ENCODE data around the gene CACNA1G. TPM values are rescaled to one million over a fixed set of nuclear protein-coding genes. Genes with fewer than 3 reads are reported as not detected.

Gene CACNA1G
- total RNA-seq, 2 experiments from 2014 or later = not detected

- no peak for DNase-seq (ENCODE audit: low spot score)
- Histone ChIP-seq H3K9me2 (ENCODE audit: insufficient read depth, low read length) (no peaks in the 10 kb centered on the region), H3K79me2 (ENCODE audit: insufficient read depth, low read depth, low read length) (no peaks in the 10 kb centered on the region), H3K4me1 (ENCODE audit: insufficient read depth, low read length, poor library complexity, severe bottlenecking) (no peaks in the 10 kb centered on the region), H3K9me3 (ENCODE audit: low read length) (no peaks in the 10 kb centered on the region), H3K4me2 (ENCODE audit: low read length) (no peak overlapping the region), H3K27ac (ENCODE audit: low read depth, low read length, poor library complexity, severe bottlenecking) (no peak overlapping the region), H3K36me3 (ENCODE audit: insufficient read depth, low read length) (no peaks in the 10 kb centered on the region), H4K20me1 (ENCODE audit: insufficient read depth, low read length) (no peaks in the 10 kb centered on the region), H3K4me3 (ENCODE audit: low read depth, low read length, poor library complexity, severe bottlenecking) (no peak overlapping the region), H2AFZ (ENCODE audit: low read length) (no peak overlapping the region)
- POLR2A ChIA-PET = no interaction called here
- intact Hi-C loops (cut with micrococcal nuclease; ENCODE audit: unreplicated experiment) = no loop called here
- BruUV-seq (replicated peaks) = no TSS peak
- CTCF ChIA-PET (ENCODE audit: unreplicated experiment) = no interaction called here
- TF ChIP-seq, protein P1, sequence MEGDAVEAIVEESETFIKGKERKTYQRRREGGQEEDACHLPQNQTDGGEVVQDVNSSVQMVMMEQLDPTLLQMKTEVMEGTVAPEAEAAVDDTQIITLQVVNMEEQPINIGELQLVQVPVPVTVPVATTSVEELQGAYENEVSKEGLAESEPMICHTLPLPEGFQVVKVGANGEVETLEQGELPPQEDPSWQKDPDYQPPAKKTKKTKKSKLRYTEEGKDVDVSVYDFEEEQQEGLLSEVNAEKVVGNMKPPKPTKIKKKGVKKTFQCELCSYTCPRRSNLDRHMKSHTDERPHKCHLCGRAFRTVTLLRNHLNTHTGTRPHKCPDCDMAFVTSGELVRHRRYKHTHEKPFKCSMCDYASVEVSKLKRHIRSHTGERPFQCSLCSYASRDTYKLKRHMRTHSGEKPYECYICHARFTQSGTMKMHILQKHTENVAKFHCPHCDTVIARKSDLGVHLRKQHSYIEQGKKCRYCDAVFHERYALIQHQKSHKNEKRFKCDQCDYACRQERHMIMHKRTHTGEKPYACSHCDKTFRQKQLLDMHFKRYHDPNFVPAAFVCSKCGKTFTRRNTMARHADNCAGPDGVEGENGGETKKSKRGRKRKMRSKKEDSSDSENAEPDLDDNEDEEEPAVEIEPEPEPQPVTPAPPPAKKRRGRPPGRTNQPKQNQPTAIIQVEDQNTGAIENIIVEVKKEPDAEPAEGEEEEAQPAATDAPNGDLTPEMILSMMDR (conservative IDR thresholded peaks at IDR 0.05; ENCODE audit: low read length) = no peak
- TF ChIP-seq EZH2phosphoT487 (IDR thresholded peaks at IDR 0.05; ENCODE audit: borderline replicate concordance, low read depth, low read length) = no peak
Observed at GRCh38 chr17:50585891-50586290, 25.4 kb downstream of the CACNA1G start.

DNA sequence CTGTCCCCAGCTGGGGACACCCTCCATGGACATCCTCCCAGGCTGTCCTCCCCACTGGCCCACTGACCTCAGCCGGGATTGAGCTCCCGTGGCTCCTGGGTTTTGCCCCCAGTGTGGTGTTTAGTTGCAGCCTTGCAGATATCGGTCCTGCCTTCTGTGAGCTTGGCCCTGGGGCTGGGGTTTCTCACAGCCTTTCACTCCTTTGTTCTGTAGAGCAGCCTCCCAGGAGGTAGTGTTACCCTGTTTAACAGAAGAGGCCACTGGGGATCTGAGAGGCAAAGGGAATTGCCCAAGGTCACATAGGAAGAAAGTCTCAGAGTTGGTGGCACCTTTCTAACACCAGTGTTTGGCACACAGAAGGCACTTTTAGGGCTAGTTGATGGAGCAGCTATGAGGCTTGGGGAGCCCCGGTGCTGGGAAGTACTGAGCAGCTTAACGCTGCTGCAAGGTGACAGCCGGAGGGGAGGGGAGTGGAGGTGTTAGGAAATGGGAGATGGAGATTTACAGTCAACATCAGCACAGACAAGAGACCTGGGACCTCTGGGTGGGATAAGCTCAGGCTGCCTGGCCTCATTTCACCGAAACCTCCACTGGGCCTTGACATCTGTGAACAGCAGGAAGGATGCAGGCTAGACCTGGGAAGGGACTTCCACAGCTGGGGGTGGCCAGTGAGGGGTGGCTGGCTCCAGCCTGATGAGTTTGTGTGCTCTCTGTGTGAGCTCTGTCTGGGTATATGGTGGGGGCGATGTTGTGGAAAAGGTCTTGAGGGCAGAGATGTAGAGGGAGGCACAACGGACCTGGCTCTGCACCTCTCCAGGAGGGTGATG lies 26.1 kb downstream of the CACNA1G start:
- no peak overlapping the region for H2AFZ ChIP-seq (ENCODE audit: low read length)
- H3K36me3 ChIP-seq (ENCODE audit: insufficient read depth, low read length) = no peaks in the 10 kb centered on the region
- H3K4me3 ChIP-seq (ENCODE audit: low read depth, low read length, poor library complexity, severe bottlenecking) = no peak overlapping the region
- ChIA-PET CTCF (ENCODE audit: unreplicated experiment) (no interaction called here), POLR2A (no interaction called here)
- no peak for DNase-seq (ENCODE audit: low spot score)
- no peaks in the 10 kb centered on the region for H3K9me3 ChIP-seq (ENCODE audit: low read length)
- no TSS peak for BruUV-seq (replicated peaks)
- H3K4me1 ChIP-seq (ENCODE audit: insufficient read depth, low read length, poor library complexity, severe bottlenecking) = no peaks in the 10 kb centered on the region
- H3K27ac ChIP-seq (ENCODE audit: low read depth, low read length, poor library complexity, severe bottlenecking) = no peak overlapping the region
- H4K20me1 ChIP-seq (ENCODE audit: insufficient read depth, low read length) = no peaks in the 10 kb centered on the region
- H3K4me2 ChIP-seq (ENCODE audit: low read length) = no peak overlapping the region
- H3K79me2 ChIP-seq (ENCODE audit: insufficient read depth, low read depth, low read length) = no peaks in the 10 kb centered on the region
- H3K9me2 ChIP-seq (ENCODE audit: insufficient read depth, low read length) = no peaks in the 10 kb centered on the region
- TF ChIP-seq, protein P1 (conservative IDR thresholded peaks at IDR 0.05; ENCODE audit: low read length) = no peak
- no peak for TF ChIP-seq EZH2phosphoT487 (IDR thresholded peaks at IDR 0.05; ENCODE audit: borderline replicate concordance, low read depth, low read length)
- intact Hi-C loops (cut with micrococcal nuclease; ENCODE audit: unreplicated experiment) = no loop called here

GRCh38 chr17:50587571-50587970 lies 27.1 kb downstream of the CACNA1G start:
- Histone ChIP-seq H3K4me1 (ENCODE audit: insufficient read depth, low read length, poor library complexity, severe bottlenecking) (no peaks in the 10 kb centered on the region), H3K4me3 (ENCODE audit: low read depth, low read length, poor library complexity, severe bottlenecking) (no peak overlapping the region), H3K36me3 (ENCODE audit: insufficient read depth, low read length) (no peaks in the 10 kb centered on the region), H4K20me1 (ENCODE audit: insufficient read depth, low read length) (no peaks in the 10 kb centered on the region), H3K79me2 (ENCODE audit: insufficient read depth, low read depth, low read length) (no peaks in the 10 kb centered on the region), H3K27ac (ENCODE audit: low read depth, low read length, poor library complexity, severe bottlenecking) (no peak overlapping the region), H3K9me3 (ENCODE audit: low read length) (no peaks in the 10 kb centered on the region), H3K4me2 (ENCODE audit: low read length) (no peak overlapping the region), H3K9me2 (ENCODE audit: insufficient read depth, low read length) (no peaks in the 10 kb centered on the region), H2AFZ (ENCODE audit: low read length) (no peak overlapping the region)
- BruUV-seq (replicated peaks) = no TSS peak
- intact Hi-C loops (cut with micrococcal nuclease; ENCODE audit: unreplicated experiment) = no loop called here
- DNase-seq (ENCODE audit: low spot score) = no peak
- TF ChIP-seq EZH2phosphoT487 (IDR thresholded peaks at IDR 0.05; ENCODE audit: borderline replicate concordance, low read depth, low read length) = no peak
- TF ChIP-seq, protein P1 (conservative IDR thresholded peaks at IDR 0.05; ENCODE audit: low read length) = no peak
- ChIA-PET POLR2A (no interaction called here), CTCF (ENCODE audit: unreplicated experiment) (no interaction called here)
